Astrocyte of the spinal cord (primary cell): Measurements from ENCODE around the gene DMAC1.

Source experiments
- DNase-seq: peaks from one replicate; pipeline ENCODE4 v3.0.0; 2011; ENCODE audit warnings: low read depth, low spot score
- H3K4me3 ChIP-seq: 2 replicates; pipeline ENCODE4 v1.5.1; 2011; ENCODE audit warnings: low read depth, mild to moderate bottlenecking, low read length, moderate library complexity
- in situ Hi-C: cut with HindIII; loops from 2 replicates; pipeline ENCODE4 v1.10.0; 2017; ENCODE audit warnings: low sequenced_read_pairs
- TF ChIP-seq, protein P1 (sequence below): IDR thresholded peaks from 2 replicates; pipeline ENCODE4 v1.5.1; 2012; ENCODE audit warnings: low read depth, mild to moderate bottlenecking, low read length, inconsistent platforms

The DMAC1 gene

DNA sequence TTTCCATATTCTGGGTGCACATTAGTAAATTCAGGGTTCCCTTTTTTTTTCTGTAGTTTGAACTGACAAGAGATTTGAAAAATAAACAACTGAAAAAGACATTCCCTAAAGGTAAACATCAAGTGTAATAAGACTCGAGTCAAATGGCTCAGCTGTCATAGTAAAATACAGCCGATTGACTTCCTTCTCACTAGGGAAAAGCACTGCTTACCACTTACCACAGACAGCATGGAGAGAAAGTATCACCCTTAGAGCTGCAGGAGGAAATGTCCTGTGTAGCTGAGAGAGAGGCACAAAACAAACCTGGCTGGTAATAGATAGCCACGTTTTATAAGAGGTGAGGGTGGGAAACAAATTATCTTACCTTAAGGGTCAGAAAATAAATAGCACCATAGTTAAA, 12.1 kb upstream of the DMAC1 start:
- in situ Hi-C loops: no loop called here
- H3K4me3 ChIP-seq: no peak overlapping the region
- TF ChIP-seq, protein P1, sequence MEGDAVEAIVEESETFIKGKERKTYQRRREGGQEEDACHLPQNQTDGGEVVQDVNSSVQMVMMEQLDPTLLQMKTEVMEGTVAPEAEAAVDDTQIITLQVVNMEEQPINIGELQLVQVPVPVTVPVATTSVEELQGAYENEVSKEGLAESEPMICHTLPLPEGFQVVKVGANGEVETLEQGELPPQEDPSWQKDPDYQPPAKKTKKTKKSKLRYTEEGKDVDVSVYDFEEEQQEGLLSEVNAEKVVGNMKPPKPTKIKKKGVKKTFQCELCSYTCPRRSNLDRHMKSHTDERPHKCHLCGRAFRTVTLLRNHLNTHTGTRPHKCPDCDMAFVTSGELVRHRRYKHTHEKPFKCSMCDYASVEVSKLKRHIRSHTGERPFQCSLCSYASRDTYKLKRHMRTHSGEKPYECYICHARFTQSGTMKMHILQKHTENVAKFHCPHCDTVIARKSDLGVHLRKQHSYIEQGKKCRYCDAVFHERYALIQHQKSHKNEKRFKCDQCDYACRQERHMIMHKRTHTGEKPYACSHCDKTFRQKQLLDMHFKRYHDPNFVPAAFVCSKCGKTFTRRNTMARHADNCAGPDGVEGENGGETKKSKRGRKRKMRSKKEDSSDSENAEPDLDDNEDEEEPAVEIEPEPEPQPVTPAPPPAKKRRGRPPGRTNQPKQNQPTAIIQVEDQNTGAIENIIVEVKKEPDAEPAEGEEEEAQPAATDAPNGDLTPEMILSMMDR: no peak
- DNase-seq: no peak

- DNase-seq: no peak
- TF ChIP-seq, protein P1: no peak
- in situ Hi-C loops: no loop called here
These were observed 3.1 kb upstream of the DMAC1 start for GRCh38 chr9:7802666-7803065.

GRCh38 chr9:7799944-7800285, 337 bp upstream of the DMAC1 start:
- peak overlapping the region; percentile 88 for H3K4me3 ChIP-seq
- no peak for DNase-seq
- in situ Hi-C loops: no loop called here
- TF ChIP-seq, protein P1: no peak

More at GRCh38 chr9:7802666-7803065, 3.1 kb upstream of the DMAC1 start:
- no peak overlapping the region for H3K4me3 ChIP-seq

DNA sequence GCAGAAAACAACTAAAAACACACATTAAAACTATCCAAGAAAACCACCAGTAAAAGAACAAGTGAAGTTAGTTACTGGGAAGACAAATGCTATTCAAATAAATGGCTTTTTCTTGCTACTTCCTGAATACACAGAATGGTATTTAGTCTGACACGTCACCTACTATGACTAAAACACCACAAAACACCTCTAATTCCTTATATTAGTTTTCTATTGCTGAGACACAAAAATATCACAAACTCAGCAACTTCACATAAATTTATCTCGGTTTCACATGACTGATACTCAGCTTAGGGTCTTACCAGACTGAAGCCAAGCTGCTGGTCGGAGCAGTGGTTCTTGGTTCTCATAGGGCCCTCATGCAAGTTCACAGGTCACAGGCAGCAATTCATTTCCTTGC, 5.4 kb downstream of the DMAC1 start:
- DNase-seq: no peak
- in situ Hi-C loops: no loop called here
- TF ChIP-seq, protein P1: no peak
- H3K4me3 ChIP-seq: no peak overlapping the region

- TF ChIP-seq, protein P1: no peak
- in situ Hi-C loops: no loop called here
- no peak overlapping the region for H3K4me3 ChIP-seq
- DNase-seq: no peak
These were observed 8.2 kb downstream of the DMAC1 start for GRCh38 chr9:7791394-7791793.

DNA sequence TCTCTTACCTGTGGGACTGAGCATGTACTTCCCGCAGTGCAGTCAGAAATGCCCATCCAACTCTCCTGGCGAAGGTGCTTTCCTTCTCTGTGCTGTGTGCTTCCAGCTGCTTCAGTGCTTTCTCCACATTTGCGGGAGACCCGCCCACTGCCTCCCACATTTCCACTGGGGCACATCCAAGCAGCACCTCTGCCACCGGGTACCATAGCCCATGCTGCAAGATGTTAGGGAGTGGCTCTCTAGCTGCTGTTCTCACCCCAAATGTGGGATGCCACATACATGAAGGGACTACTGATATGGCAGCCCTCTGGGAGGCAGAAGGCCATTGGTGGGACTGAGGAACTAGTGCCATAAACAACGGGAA, 8.8 kb downstream of the DMAC1 start:
- in situ Hi-C loops: no loop called here
- H3K4me3 ChIP-seq: no peak overlapping the region
- DNase-seq: no peak
- TF ChIP-seq, protein P1: no peak
